K562 (cell line): ENCODE data around the gene GGPS1. TPM values are rescaled to one million over a fixed set of nuclear protein-coding genes. Genes with fewer than 3 reads are reported as not detected.

Source experiments
- NFRKB ChIP-seq: fragments of 450-650 bp; IDR thresholded peaks from 2 replicates; pipeline ENCODE4 v1.6.1; 2016; ENCODE audit warnings: low read depth
- PTRF ChIP-seq: fragments of 450-650 bp; IDR thresholded peaks from 2 replicates; pipeline ENCODE4 v1.6.1; 2016; ENCODE audit warnings: mild to moderate bottlenecking, missing genetic modification characterization, missing compliant biosample characterization
- RBM22 ChIP-seq: fragments of 200-400 bp; formaldehyde crosslinking; IDR thresholded peaks from 2 replicates; pipeline ENCODE4 v1.6.1; 2018; ENCODE audit warnings: low read length, low read depth; ENCODE audit not compliant: poor library complexity, severe bottlenecking
- SMAD2 ChIP-seq: fragments of 150-350 bp; IDR thresholded peaks from 2 replicates; pipeline ENCODE4 v1.6.1; 2014; ENCODE audit warnings: low read depth, mild to moderate bottlenecking, low read length
- polyA plus RNA-seq, 8 experiments: library from polyadenylated mRNA; depleted of rRNA in 4 of 8; stranded (reverse) in 5 of 8; unstranded in 3 of 8; fragments of >200 nt; fragmentation: Nextera tagmentation in 2 of 8; fragmentation: Illumina TruSeq in 1 of 8; extraction: Ambion mirVana in 2 of 8; extraction: Trizol in 1 of 8; gene quantifications; 2 replicates each; pipeline versions ENCODE4 v1.2.1 to v1.2.3, GENCODE V29; 2011 to 2014; ENCODE audit warnings: inconsistent platforms in 1 of 8, missing spikeins in 1 of 8
- total RNA-seq, 7 experiments: library from RNA; depleted of rRNA in 6 of 7; stranded (reverse); fragments of >200 nt in 6 of 7; fragmentation: Illumina TruSeq in 2 of 7; extraction: Trizol in 2 of 7; gene quantifications; 2 replicates each; pipeline versions ENCODE4 v1.2.1 to v1.2.3, GENCODE V29; 2011 to 2021; ENCODE audit warnings: low replicate concordance in 1 of 7
- TF ChIP-seq, protein P1 (sequence below): fragments of 450-650 bp; IDR thresholded peaks from 2 replicates; pipeline ENCODE4 v1.6.1; 2016
- TF ChIP-seq, protein P2 (sequence below): fragments of 450-650 bp; IDR thresholded peaks from 2 replicates; pipeline ENCODE4 v1.6.1; 2017; ENCODE audit warnings: antibody characterized with exemption, mild to moderate bottlenecking
- TF ChIP-seq, protein P3 (sequence below): IDR thresholded peaks from 2 replicates; pipeline ENCODE4 v1.6.1; 2014; ENCODE audit warnings: antibody characterized with exemption

The GGPS1 gene
- total and polyA plus RNA-seq, 9 of the 15 experiments (the other 6 are each of a cell fraction or from before 2014, with no cell fraction given): 18.8 to 104 (median 56.3) TPM

DNA sequence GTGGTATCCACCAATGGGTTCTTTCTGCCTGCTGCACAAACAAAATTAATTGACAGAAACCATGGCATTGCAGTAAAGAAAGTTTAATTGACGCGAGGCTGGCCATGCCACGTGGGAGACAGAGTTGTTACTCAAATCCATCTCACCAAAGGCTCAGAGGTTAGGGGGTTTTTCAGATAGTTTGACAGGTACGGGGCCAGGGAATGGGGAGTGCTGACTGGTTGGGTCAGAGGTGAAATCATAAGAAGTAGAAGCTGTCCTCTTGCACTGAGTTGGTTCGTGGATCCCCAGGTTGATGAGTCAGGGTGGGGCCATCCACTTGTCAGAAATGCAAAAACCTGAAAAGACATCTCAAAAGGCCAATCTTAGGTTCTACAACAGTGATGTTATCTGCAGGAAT is 37.9 kb downstream of the GGPS1 start (continued):
- TF ChIP-seq PTRF (tag): 0 out of 2 replicates have a peak, but pooled peaks have one; percentile 7
- TF ChIP-seq, protein P1, sequence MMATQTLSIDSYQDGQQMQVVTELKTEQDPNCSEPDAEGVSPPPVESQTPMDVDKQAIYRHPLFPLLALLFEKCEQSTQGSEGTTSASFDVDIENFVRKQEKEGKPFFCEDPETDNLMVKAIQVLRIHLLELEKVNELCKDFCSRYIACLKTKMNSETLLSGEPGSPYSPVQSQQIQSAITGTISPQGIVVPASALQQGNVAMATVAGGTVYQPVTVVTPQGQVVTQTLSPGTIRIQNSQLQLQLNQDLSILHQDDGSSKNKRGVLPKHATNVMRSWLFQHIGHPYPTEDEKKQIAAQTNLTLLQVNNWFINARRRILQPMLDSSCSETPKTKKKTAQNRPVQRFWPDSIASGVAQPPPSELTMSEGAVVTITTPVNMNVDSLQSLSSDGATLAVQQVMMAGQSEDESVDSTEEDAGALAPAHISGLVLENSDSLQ: peak; percentile 25; the same call in 1 of the 2 replicates
- TF ChIP-seq NFRKB: 0 out of 2 replicates have a peak, but pooled peaks have one; percentile 1
- no peak for TF ChIP-seq SMAD2
- TF ChIP-seq, protein P2, sequence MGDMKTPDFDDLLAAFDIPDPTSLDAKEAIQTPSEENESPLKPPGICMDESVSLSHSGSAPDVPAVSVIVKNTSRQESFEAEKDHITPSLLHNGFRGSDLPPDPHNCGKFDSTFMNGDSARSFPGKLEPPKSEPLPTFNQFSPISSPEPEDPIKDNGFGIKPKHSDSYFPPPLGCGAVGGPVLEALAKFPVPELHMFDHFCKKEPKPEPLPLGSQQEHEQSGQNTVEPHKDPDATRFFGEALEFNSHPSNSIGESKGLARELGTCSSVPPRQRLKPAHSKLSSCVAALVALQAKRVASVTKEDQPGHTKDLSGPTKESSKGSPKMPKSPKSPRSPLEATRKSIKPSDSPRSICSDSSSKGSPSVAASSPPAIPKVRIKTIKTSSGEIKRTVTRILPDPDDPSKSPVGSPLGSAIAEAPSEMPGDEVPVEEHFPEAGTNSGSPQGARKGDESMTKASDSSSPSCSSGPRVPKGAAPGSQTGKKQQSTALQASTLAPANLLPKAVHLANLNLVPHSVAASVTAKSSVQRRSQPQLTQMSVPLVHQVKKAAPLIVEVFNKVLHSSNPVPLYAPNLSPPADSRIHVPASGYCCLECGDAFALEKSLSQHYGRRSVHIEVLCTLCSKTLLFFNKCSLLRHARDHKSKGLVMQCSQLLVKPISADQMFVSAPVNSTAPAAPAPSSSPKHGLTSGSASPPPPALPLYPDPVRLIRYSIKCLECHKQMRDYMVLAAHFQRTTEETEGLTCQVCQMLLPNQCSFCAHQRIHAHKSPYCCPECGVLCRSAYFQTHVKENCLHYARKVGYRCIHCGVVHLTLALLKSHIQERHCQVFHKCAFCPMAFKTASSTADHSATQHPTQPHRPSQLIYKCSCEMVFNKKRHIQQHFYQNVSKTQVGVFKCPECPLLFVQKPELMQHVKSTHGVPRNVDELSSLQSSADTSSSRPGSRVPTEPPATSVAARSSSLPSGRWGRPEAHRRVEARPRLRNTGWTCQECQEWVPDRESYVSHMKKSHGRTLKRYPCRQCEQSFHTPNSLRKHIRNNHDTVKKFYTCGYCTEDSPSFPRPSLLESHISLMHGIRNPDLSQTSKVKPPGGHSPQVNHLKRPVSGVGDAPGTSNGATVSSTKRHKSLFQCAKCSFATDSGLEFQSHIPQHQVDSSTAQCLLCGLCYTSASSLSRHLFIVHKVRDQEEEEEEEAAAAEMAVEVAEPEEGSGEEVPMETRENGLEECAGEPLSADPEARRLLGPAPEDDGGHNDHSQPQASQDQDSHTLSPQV: peak; percentile 64; the same call in 1 of the 2 replicates
- TF ChIP-seq, protein P3, sequence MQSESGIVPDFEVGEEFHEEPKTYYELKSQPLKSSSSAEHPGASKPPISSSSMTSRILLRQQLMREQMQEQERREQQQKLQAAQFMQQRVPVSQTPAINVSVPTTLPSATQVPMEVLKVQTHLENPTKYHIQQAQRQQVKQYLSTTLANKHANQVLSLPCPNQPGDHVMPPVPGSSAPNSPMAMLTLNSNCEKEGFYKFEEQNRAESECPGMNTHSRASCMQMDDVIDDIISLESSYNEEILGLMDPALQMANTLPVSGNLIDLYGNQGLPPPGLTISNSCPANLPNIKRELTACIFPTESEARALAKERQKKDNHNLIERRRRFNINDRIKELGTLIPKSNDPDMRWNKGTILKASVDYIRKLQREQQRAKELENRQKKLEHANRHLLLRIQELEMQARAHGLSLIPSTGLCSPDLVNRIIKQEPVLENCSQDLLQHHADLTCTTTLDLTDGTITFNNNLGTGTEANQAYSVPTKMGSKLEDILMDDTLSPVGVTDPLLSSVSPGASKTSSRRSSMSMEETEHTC: no peak
- TF ChIP-seq RBM22: no peak
